Fibroblast of skin of right biceps (primary cell): Measurements from ENCODE around the gene SORCS3.
"Not testable (repeated sequence)": the region's sequence is repeated elsewhere in the genome, so short reads cannot be mapped to it uniquely, and the experiment has no call there.

Experiments used
- DNase-seq: peaks from one replicate; pipeline ENCODE4 v3.0.0-alpha.2; 2013

The SORCS3 gene

GRCh38 chr10:104703262-104703661 is 62.2 kb downstream of the SORCS3 start:
- DNase-seq = not testable (repeated sequence)

- DNase-seq = no peak
Observed at GRCh38 chr10:104706886-104707285, 65.8 kb downstream of the SORCS3 start.

GRCh38 chr10:104707602-104708459 is 66.7 kb downstream of the SORCS3 start:
- no peak for DNase-seq

GRCh38 chr10:104711302-104711721 is 70.2 kb downstream of the SORCS3 start:
- DNase-seq = no peak

GRCh38 chr10:104730593-104730992 is 89.5 kb downstream of the SORCS3 start:
- not testable (repeated sequence) for DNase-seq

GRCh38 chr10:104731192-104731591 is 90.1 kb downstream of the SORCS3 start:
- no peak for DNase-seq

- DNase-seq = no peak
Observed at GRCh38 chr10:104732222-104732621, 91.1 kb downstream of the SORCS3 start.

GRCh38 chr10:104734433-104734832 is 93.3 kb downstream of the SORCS3 start:
- DNase-seq = no peak

GRCh38 chr10:104735036-104735756 is 94.1 kb downstream of the SORCS3 start:
- DNase-seq = no peak

- DNase-seq = no peak
Observed at GRCh38 chr10:104735757-104736391, 94.8 kb downstream of the SORCS3 start.

- no peak for DNase-seq
Observed at GRCh38 chr10:104741127-104741526, 100.0 kb downstream of the SORCS3 start.

GRCh38 chr10:104744052-104744451 is 103.0 kb downstream of the SORCS3 start:
- DNase-seq = no peak

GRCh38 chr10:104750291-104750690 is 109.2 kb downstream of the SORCS3 start:
- no peak for DNase-seq

GRCh38 chr10:104762793-104763192 is 121.7 kb downstream of the SORCS3 start:
- DNase-seq = no peak

GRCh38 chr10:104766341-104766740 is 125.3 kb downstream of the SORCS3 start:
- DNase-seq = peak; percentile 44

GRCh38 chr10:104767282-104767681 is 126.2 kb downstream of the SORCS3 start:
- no peak for DNase-seq

GRCh38 chr10:104767745-104768144 is 126.7 kb downstream of the SORCS3 start:
- DNase-seq = no peak

- DNase-seq = no peak
Observed at GRCh38 chr10:104773105-104773504, 132.0 kb downstream of the SORCS3 start.

GRCh38 chr10:104774234-104774633 is 133.1 kb downstream of the SORCS3 start:
- no peak for DNase-seq

GRCh38 chr10:104777086-104777799 is 136.2 kb downstream of the SORCS3 start:
- DNase-seq = no peak

- peak; percentile 1 for DNase-seq
Observed at GRCh38 chr10:104778371-104778770, 137.3 kb downstream of the SORCS3 start.

GRCh38 chr10:104779701-104780100 is 138.6 kb downstream of the SORCS3 start:
- no peak for DNase-seq

GRCh38 chr10:104780165-104780564 is 139.1 kb downstream of the SORCS3 start:
- DNase-seq = no peak
